ENCODE results near the gene FARS2. TPM values are rescaled to one million over a fixed set of nuclear protein-coding genes. Genes with fewer than 3 reads are reported as not detected.

Gene FARS2
- total and polyA plus RNA-seq, 2 of the 13 experiments (the other 11 are each of a cell fraction or from before 2014, with no cell fraction given), result 15.4 to 26.0 TPM

DNA sequence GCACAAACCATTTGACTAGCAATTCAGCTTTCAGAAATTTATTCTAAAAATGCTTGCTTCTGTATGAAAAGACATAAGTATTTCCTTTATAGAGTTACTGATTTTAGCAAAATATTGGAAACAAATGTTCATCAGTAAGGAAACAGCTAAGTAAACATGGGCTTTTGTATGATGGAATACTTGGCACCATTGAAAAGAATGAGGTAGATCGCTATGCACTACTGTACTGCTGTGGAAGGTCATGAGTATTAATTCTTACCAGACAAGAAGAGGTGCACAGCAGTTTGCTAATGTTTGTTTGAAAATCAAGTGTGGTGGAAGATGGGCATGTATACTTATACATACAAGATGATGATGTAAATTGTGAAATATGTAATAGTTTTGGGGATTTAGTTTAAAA, 73.0 kb downstream of the FARS2 start:
- Histone ChIP-seq H3K4me3 (replicated peaks in 1 of 3; ENCODE audit: insufficient read depth in 1 of 3, low read depth in 2 of 3, low read length in 3 of 3) (no peak overlapping the region), H3K9ac (ENCODE audit: insufficient read depth, low read depth, low read length) (no peak overlapping the region), H3K27ac (ENCODE audit: extremely low read length, insufficient read depth, low read length) (no peak overlapping the region), H3K79me2 (ENCODE audit: insufficient read depth, low read length) (peaks cover 5% of the 10 kb centered on the region), H4K20me1 (ENCODE audit: insufficient read depth, low read length) (no peaks in the 10 kb centered on the region), H3K36me3 (replicated peaks in 1 of 2; ENCODE audit: control insufficient read depth in 1 of 2, insufficient read depth in 2 of 2, low read length in 2 of 2) (no peaks in the 10 kb centered on the region), H3K4me1 (ENCODE audit: insufficient read depth, low read length) (peaks cover 11% of the 10 kb centered on the region), H3K9me3 (ENCODE audit: low read length) (no peaks in the 10 kb centered on the region), H3K27me3 (ENCODE audit: control insufficient read depth in 1 of 2, insufficient read depth in 2 of 2, low read length in 2 of 2) (no peaks in the 10 kb centered on the region), H3K4me2 (ENCODE audit: low read depth, low read length) (no peak overlapping the region), H2AFZ (ENCODE audit: low read length) (no peak overlapping the region)
- no TSS peak for BruUV-seq (replicated peaks)
- 100% methylated on average over 1 of the region's 1 CpG for WGBS (ENCODE audit: low lambda C conversion rate)
- ChIA-PET CTCF (ENCODE audit: low intra/inter-chr PET ratio, low total read pairs) (no interaction called here), POLR2A (no interaction called here)
- no peak for TF ChIP-seq ZBTB1 (CRISPR knock-in tag; IDR thresholded peaks at IDR 0.05; ENCODE audit: borderline replicate concordance)
- no peak for TF ChIP-seq ZNF30 (CRISPR knock-in tag; IDR thresholded peaks at IDR 0.05)
- TF ChIP-seq RBM39 (IDR thresholded peaks at IDR 0.05; ENCODE audit: low read depth, low read length, poor library complexity, severe bottlenecking), result no peak
- TF ChIP-seq ZNF614 (CRISPR knock-in tag; IDR thresholded peaks at IDR 0.05; ENCODE audit: borderline replicate concordance), result no peak
- in situ Hi-C loops (cut with HindIII; ENCODE audit: extremely low pct_ligation_motif_present, low pct_unique_long_range_greater_than_20kb), result no loop called here
- intact Hi-C loops (cut with micrococcal nuclease; ENCODE audit: unreplicated experiment), result no loop called here
- no peak for ATAC-seq
- no peak for FAIRE-seq
- DNase-seq (ENCODE audit: low spot score), result no peak

DNA sequence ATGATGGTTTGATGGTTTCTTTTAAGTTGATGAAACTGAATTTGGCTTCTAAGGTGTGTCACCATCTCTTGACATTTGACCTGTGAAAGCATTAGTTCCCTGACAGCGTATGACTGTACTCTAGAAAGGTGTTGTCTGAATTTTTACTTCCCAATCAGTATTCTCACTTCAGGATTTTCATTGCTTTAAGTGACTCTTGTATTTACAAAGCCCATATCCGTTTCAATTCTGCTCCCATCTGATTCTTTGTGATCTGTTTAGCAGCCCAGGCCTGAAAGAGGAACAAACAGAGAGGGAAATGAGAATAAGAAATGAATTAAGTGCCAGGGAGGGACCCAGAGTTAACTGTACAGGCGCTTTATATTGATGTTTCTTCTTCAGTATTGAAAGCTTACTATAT, 73.7 kb downstream of the FARS2 start:
- H3K4me3 ChIP-seq (replicated peaks in 1 of 3; ENCODE audit: insufficient read depth in 1 of 3, low read depth in 2 of 3, low read length in 3 of 3), result no peak overlapping the region
- intact Hi-C loops (cut with micrococcal nuclease; ENCODE audit: unreplicated experiment) (no loop called here), in situ Hi-C loops (cut with HindIII; ENCODE audit: extremely low pct_ligation_motif_present, low pct_unique_long_range_greater_than_20kb) (no loop called here)
- ChIA-PET POLR2A (no interaction called here), CTCF (ENCODE audit: low intra/inter-chr PET ratio, low total read pairs) (no interaction called here)
- DNase-seq (ENCODE audit: low spot score), result no peak
- peaks cover 5% of the 10 kb centered on the region for H3K79me2 ChIP-seq (ENCODE audit: insufficient read depth, low read length)
- H4K20me1 ChIP-seq (ENCODE audit: insufficient read depth, low read length), result no peaks in the 10 kb centered on the region
- H3K9me3 ChIP-seq (ENCODE audit: low read length), result no peaks in the 10 kb centered on the region
- FAIRE-seq, result no peak
- H3K4me1 ChIP-seq (ENCODE audit: insufficient read depth, low read length), result peaks cover 11% of the 10 kb centered on the region
- H3K27me3 ChIP-seq (ENCODE audit: control insufficient read depth in 1 of 2, insufficient read depth in 2 of 2, low read length in 2 of 2), result no peaks in the 10 kb centered on the region
- H3K9ac ChIP-seq (ENCODE audit: insufficient read depth, low read depth, low read length), result no peak overlapping the region
- H2AFZ ChIP-seq (ENCODE audit: low read length), result no peak overlapping the region
- no peak overlapping the region for H3K4me2 ChIP-seq (ENCODE audit: low read depth, low read length)
- no peaks in the 10 kb centered on the region for H3K36me3 ChIP-seq (replicated peaks in 1 of 2; ENCODE audit: control insufficient read depth in 1 of 2, insufficient read depth in 2 of 2, low read length in 2 of 2)
- H3K27ac ChIP-seq (ENCODE audit: extremely low read length, insufficient read depth, low read length), result no peak overlapping the region
- BruUV-seq (replicated peaks), result no TSS peak
- TF ChIP-seq ZNF883 (CRISPR knock-in tag; IDR thresholded peaks at IDR 0.05; ENCODE audit: not compliant biosample characterization) (no peak), MEIS2 (CRISPR knock-in tag; IDR thresholded peaks at IDR 0.05) (no peak), CBX5 (CRISPR knock-in tag; IDR thresholded peaks at IDR 0.05; ENCODE audit: borderline replicate concordance) (no peak), ESRRA (CRISPR knock-in tag; IDR thresholded peaks at IDR 0.05; ENCODE audit: low read depth) (no peak), ASH2L (IDR thresholded peaks at IDR 0.05; ENCODE audit: insufficient read length, low read depth, low read length) (no peak), ZNF33A (CRISPR knock-in tag; IDR thresholded peaks at IDR 0.05; ENCODE audit: borderline replicate concordance) (no peak), ZNF703 (CRISPR knock-in tag; IDR thresholded peaks at IDR 0.05; ENCODE audit: borderline replicate concordance) (no peak)
- TF ChIP-seq, protein P1, sequence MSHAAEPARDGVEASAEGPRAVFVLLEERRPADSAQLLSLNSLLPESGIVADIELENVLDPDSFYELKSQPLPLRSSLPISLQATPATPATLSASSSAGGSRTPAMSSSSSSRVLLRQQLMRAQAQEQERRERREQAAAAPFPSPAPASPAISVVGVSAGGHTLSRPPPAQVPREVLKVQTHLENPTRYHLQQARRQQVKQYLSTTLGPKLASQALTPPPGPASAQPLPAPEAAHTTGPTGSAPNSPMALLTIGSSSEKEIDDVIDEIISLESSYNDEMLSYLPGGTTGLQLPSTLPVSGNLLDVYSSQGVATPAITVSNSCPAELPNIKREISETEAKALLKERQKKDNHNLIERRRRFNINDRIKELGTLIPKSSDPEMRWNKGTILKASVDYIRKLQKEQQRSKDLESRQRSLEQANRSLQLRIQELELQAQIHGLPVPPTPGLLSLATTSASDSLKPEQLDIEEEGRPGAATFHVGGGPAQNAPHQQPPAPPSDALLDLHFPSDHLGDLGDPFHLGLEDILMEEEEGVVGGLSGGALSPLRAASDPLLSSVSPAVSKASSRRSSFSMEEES (CRISPR knock-in tag; IDR thresholded peaks at IDR 0.05), result no peak
- TF ChIP-seq, protein P2, sequence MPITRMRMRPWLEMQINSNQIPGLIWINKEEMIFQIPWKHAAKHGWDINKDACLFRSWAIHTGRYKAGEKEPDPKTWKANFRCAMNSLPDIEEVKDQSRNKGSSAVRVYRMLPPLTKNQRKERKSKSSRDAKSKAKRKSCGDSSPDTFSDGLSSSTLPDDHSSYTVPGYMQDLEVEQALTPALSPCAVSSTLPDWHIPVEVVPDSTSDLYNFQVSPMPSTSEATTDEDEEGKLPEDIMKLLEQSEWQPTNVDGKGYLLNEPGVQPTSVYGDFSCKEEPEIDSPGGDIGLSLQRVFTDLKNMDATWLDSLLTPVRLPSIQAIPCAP (CRISPR knock-in tag; IDR thresholded peaks at IDR 0.05; ENCODE audit: low read depth), result no peak
- 66% methylated on average over 3 of the region's 3 CpGs for WGBS (ENCODE audit: low lambda C conversion rate)
- no peak for ATAC-seq

Data from HepG2 (cell line).